DND-41 (cell line): Measurements from ENCODE around the gene DIAPH2.

ENCODE experiments used
- EZH2 ChIP-seq: IDR thresholded peaks from 3 replicates; pipeline ENCODE4 v1.6.1; 2012; ENCODE audit warnings: borderline replicate concordance, low read depth, mild to moderate bottlenecking, moderate library complexity, low read length, inconsistent platforms; ENCODE audit not compliant: severe bottlenecking
- TF ChIP-seq, protein P1 (sequence below): IDR thresholded peaks from 2 replicates; pipeline ENCODE4 v1.5.1; 2012; ENCODE audit warnings: borderline replicate concordance, low read length, moderate library complexity, mild to moderate bottlenecking; ENCODE audit not compliant: poor library complexity, severe bottlenecking; ENCODE audit errors: extremely low read depth

DNA sequence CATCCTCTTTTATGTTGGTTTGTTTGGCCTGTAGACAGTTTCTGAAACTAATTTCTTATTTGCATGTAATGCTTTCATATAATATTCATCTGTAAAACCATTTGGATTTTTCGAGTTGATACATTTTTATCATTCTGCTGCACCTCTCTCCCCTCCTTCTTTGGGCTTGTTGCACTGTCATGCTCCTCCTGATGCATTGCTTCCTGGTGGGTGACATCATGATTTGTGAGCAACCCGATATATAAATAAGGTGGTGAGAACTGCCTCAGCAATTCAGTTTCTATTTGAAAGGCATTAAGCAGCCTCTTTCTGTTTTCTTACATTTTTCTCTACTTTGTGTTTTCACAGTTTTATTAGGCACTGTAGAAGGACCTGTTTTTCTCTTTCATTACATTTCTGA lies 714.8 kb downstream of the DIAPH2 start:
- TF ChIP-seq, protein P1, sequence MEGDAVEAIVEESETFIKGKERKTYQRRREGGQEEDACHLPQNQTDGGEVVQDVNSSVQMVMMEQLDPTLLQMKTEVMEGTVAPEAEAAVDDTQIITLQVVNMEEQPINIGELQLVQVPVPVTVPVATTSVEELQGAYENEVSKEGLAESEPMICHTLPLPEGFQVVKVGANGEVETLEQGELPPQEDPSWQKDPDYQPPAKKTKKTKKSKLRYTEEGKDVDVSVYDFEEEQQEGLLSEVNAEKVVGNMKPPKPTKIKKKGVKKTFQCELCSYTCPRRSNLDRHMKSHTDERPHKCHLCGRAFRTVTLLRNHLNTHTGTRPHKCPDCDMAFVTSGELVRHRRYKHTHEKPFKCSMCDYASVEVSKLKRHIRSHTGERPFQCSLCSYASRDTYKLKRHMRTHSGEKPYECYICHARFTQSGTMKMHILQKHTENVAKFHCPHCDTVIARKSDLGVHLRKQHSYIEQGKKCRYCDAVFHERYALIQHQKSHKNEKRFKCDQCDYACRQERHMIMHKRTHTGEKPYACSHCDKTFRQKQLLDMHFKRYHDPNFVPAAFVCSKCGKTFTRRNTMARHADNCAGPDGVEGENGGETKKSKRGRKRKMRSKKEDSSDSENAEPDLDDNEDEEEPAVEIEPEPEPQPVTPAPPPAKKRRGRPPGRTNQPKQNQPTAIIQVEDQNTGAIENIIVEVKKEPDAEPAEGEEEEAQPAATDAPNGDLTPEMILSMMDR: no peak
- TF ChIP-seq EZH2: no peak
